HAP-1 (cell line): ENCODE data around the gene C1orf94.
A peak's percentile ranks its signal among the peaks of the same experiment; 100 is the strongest.

Experiments used
- DNase-seq, 2 experiments: peaks; one replicate each; pipeline ENCODE4 v3.0.0-alpha.2; 2016 to 2020; ENCODE audit warnings: low spot score in 2 of 2
- H3K27me3 ChIP-seq: fragments of 250-450 bp; sonication (Bioruptor Pico); 2 replicates; pipeline ENCODE4 v1.5.1; 2020; ENCODE audit warnings: low read depth, mild to moderate bottlenecking, moderate library complexity
- H3K36me3 ChIP-seq: fragments of 250-450 bp; sonication (Bioruptor Pico); replicated peaks from 2 replicates; pipeline ENCODE4 v1.5.1; 2020; ENCODE audit warnings: mild to moderate bottlenecking
- H3K4me1 ChIP-seq: fragments of 250-450 bp; sonication (Bioruptor Pico); 2 replicates; pipeline ENCODE4 v1.5.1; 2020; ENCODE audit warnings: mild to moderate bottlenecking
- H3K4me3 ChIP-seq: fragments of 250-450 bp; sonication (Bioruptor Pico); 2 replicates; pipeline ENCODE4 v1.5.1; 2020; ENCODE audit warnings: mild to moderate bottlenecking, moderate library complexity
- H3K9me3 ChIP-seq: fragments of 250-450 bp; sonication (Bioruptor Pico); 2 replicates; pipeline ENCODE4 v1.5.1; 2020; ENCODE audit warnings: mild to moderate bottlenecking, moderate library complexity
- in situ Hi-C: fragments of 300-500 bp; cut with MboI; formaldehyde crosslinking; loops from 3 replicates; pipeline ENCODE4 v1.14.3; 2020; ENCODE audit warnings: low sequenced_read_pairs, inconsistent platforms, mixed read lengths

C1orf94 gene

GRCh38 chr1:34186741-34187494 lies 10.2 kb downstream of the C1orf94 start:
- Histone ChIP-seq H3K4me3 (no peak overlapping the region), H3K9me3 (no peaks in the 10 kb centered on the region), H3K36me3 (no peaks in the 10 kb centered on the region), H3K27me3 (no peaks in the 10 kb centered on the region), H3K4me1 (no peaks in the 10 kb centered on the region)
- DNase-seq = no peak
- in situ Hi-C loops = no loop called here

GRCh38 chr1:34188418-34188817 lies 11.7 kb downstream of the C1orf94 start:
- Histone ChIP-seq H3K36me3 (no peaks in the 10 kb centered on the region), H3K4me3 (no peak overlapping the region), H3K27me3 (no peaks in the 10 kb centered on the region), H3K9me3 (no peaks in the 10 kb centered on the region), H3K4me1 (no peaks in the 10 kb centered on the region)
- DNase-seq = peak; percentile 31 to 39
- in situ Hi-C loops = no loop called here

- Histone ChIP-seq H3K4me1 (no peaks in the 10 kb centered on the region), H3K27me3 (no peaks in the 10 kb centered on the region), H3K4me3 (no peak overlapping the region), H3K36me3 (no peaks in the 10 kb centered on the region), H3K9me3 (no peaks in the 10 kb centered on the region)
- no peak for DNase-seq
- in situ Hi-C loops = no loop called here
Observed at GRCh38 chr1:34188985-34189384, 12.3 kb downstream of the C1orf94 start.

GRCh38 chr1:34190692-34191091 lies 14.0 kb downstream of the C1orf94 start:
- Histone ChIP-seq H3K27me3 (no peaks in the 10 kb centered on the region), H3K9me3 (no peaks in the 10 kb centered on the region), H3K36me3 (no peaks in the 10 kb centered on the region), H3K4me1 (no peaks in the 10 kb centered on the region), H3K4me3 (no peak overlapping the region)
- in situ Hi-C loops = no loop called here
- DNase-seq = no peak

GRCh38 chr1:34192621-34193020 lies 15.9 kb downstream of the C1orf94 start:
- Histone ChIP-seq H3K4me1 (no peaks in the 10 kb centered on the region), H3K4me3 (no peak overlapping the region), H3K36me3 (no peaks in the 10 kb centered on the region), H3K9me3 (no peaks in the 10 kb centered on the region), H3K27me3 (no peaks in the 10 kb centered on the region)
- DNase-seq = no peak
- in situ Hi-C loops = no loop called here

- no peaks in the 10 kb centered on the region for H3K36me3 ChIP-seq
- DNase-seq = no peak
Observed at GRCh38 chr1:34199927-34200326, 23.2 kb downstream of the C1orf94 start.

GRCh38 chr1:34212673-34213072 lies 36.0 kb downstream of the C1orf94 start:
- Histone ChIP-seq H3K36me3 (no peaks in the 10 kb centered on the region), H3K4me1 (no peaks in the 10 kb centered on the region), H3K4me3 (no peak overlapping the region), H3K27me3 (no peaks in the 10 kb centered on the region), H3K9me3 (no peaks in the 10 kb centered on the region)
- in situ Hi-C loops = no loop called here
- DNase-seq = no peak

More at GRCh38 chr1:34199927-34200326, 23.2 kb downstream of the C1orf94 start:
- Histone ChIP-seq H3K9me3 (no peaks in the 10 kb centered on the region), H3K27me3 (no peaks in the 10 kb centered on the region), H3K4me1 (no peaks in the 10 kb centered on the region), H3K4me3 (no peak overlapping the region)
- in situ Hi-C loops = no loop called here

GRCh38 chr1:34213956-34214355 lies 37.2 kb downstream of the C1orf94 start:
- Histone ChIP-seq H3K36me3 (no peaks in the 10 kb centered on the region), H3K4me3 (no peak overlapping the region), H3K27me3 (no peaks in the 10 kb centered on the region), H3K9me3 (no peaks in the 10 kb centered on the region), H3K4me1 (no peaks in the 10 kb centered on the region)
- in situ Hi-C loops = no loop called here
- DNase-seq = no peak

- in situ Hi-C loops = no loop called here
- H3K9me3 ChIP-seq = no peaks in the 10 kb centered on the region
- DNase-seq = no peak
Observed at GRCh38 chr1:34231441-34231840, 54.7 kb downstream of the C1orf94 start.

GRCh38 chr1:34235594-34235993 lies 58.9 kb downstream of the C1orf94 start:
- no peak overlapping the region for H3K4me3 ChIP-seq
- H3K27me3 ChIP-seq = no peaks in the 10 kb centered on the region
- no peaks in the 10 kb centered on the region for H3K9me3 ChIP-seq
- in situ Hi-C loops = no loop called here
- no peak for DNase-seq
- H3K4me1 ChIP-seq = no peaks in the 10 kb centered on the region
- no peaks in the 10 kb centered on the region for H3K36me3 ChIP-seq

More at GRCh38 chr1:34231441-34231840, 54.7 kb downstream of the C1orf94 start:
- no peaks in the 10 kb centered on the region for H3K4me1 ChIP-seq
- H3K4me3 ChIP-seq = no peak overlapping the region
- no peaks in the 10 kb centered on the region for H3K27me3 ChIP-seq
- no peaks in the 10 kb centered on the region for H3K36me3 ChIP-seq

GRCh38 chr1:34236089-34236488 lies 59.4 kb downstream of the C1orf94 start:
- DNase-seq = no peak
- Histone ChIP-seq H3K36me3 (no peaks in the 10 kb centered on the region), H3K4me1 (no peaks in the 10 kb centered on the region), H3K9me3 (no peaks in the 10 kb centered on the region), H3K4me3 (no peak overlapping the region), H3K27me3 (no peaks in the 10 kb centered on the region)
- in situ Hi-C loops = no loop called here

GRCh38 chr1:34237151-34237815 lies 60.6 kb downstream of the C1orf94 start:
- no peaks in the 10 kb centered on the region for H3K9me3 ChIP-seq
- in situ Hi-C loops = no loop called here
- no peak for DNase-seq
- H3K27me3 ChIP-seq = no peaks in the 10 kb centered on the region
- H3K4me1 ChIP-seq = no peaks in the 10 kb centered on the region
- no peak overlapping the region for H3K4me3 ChIP-seq
- H3K36me3 ChIP-seq = no peaks in the 10 kb centered on the region

- Histone ChIP-seq H3K27me3 (no peaks in the 10 kb centered on the region), H3K4me1 (no peaks in the 10 kb centered on the region), H3K9me3 (no peaks in the 10 kb centered on the region), H3K36me3 (no peaks in the 10 kb centered on the region), H3K4me3 (no peak overlapping the region)
- no peak for DNase-seq
- in situ Hi-C loops = no loop called here
Observed at GRCh38 chr1:34245967-34246366, 69.3 kb downstream of the C1orf94 start.

- in situ Hi-C loops = no loop called here
- no peaks in the 10 kb centered on the region for H3K36me3 ChIP-seq
- H3K27me3 ChIP-seq = no peaks in the 10 kb centered on the region
- no peaks in the 10 kb centered on the region for H3K9me3 ChIP-seq
- no peak overlapping the region for H3K4me3 ChIP-seq
- no peak for DNase-seq
- H3K4me1 ChIP-seq = no peaks in the 10 kb centered on the region
Observed at GRCh38 chr1:34250342-34250741, 73.6 kb downstream of the C1orf94 start.
